Fibroblast of peridontal ligament (primary cell): Measurements from ENCODE around the gene NT5E.

ENCODE experiments used
- DNase-seq: peaks from one replicate; pipeline ENCODE4 v3.0.0-alpha.2; 2010; ENCODE audit errors: extremely low read depth

NT5E gene

GRCh38 chr6:85449818-85450759 lies at the start of gene NT5E:
NT5E (plus strand) TSS chr6:85450083; CDS start chr6:85450140, 57 bp downstream.
- DNase-seq, result peak; percentile 72

GRCh38 chr6:85400331-85400730 lies 49.6 kb upstream of the NT5E start:
- DNase-seq, result no peak

- DNase-seq, result no peak
Measured at GRCh38 chr6:85401186-85402021, 48.5 kb upstream of the NT5E start.

- peak; percentile 31 for DNase-seq
Measured at GRCh38 chr6:85402071-85402470, 47.8 kb upstream of the NT5E start.

GRCh38 chr6:85402922-85403321 lies 47.0 kb upstream of the NT5E start:
- no peak for DNase-seq

- peak; percentile 85 for DNase-seq
Measured at GRCh38 chr6:85403331-85404015, 46.4 kb upstream of the NT5E start.

- DNase-seq, result peak; percentile 48
Measured at GRCh38 chr6:85404016-85404563, 45.8 kb upstream of the NT5E start.

GRCh38 chr6:85404564-85405174 lies 45.2 kb upstream of the NT5E start:
- peak; percentile 97 for DNase-seq

GRCh38 chr6:85405175-85405852 lies 44.6 kb upstream of the NT5E start:
- DNase-seq, result peak; percentile 84

GRCh38 chr6:85405853-85406198 lies 44.1 kb upstream of the NT5E start:
- DNase-seq, result no peak

- no peak for DNase-seq
Measured at GRCh38 chr6:85406641-85407075, 43.2 kb upstream of the NT5E start.

- DNase-seq, result no peak
Measured at GRCh38 chr6:85408039-85408438, 41.8 kb upstream of the NT5E start.

GRCh38 chr6:85412911-85413430 lies 36.9 kb upstream of the NT5E start:
- peak; percentile 86 for DNase-seq

- DNase-seq, result peak; percentile 82
Measured at GRCh38 chr6:85416049-85416448, 33.8 kb upstream of the NT5E start.

- DNase-seq, result peak; percentile 27
Measured at GRCh38 chr6:85416766-85417165, 33.1 kb upstream of the NT5E start.

- DNase-seq, result peak; percentile 47
Measured at GRCh38 chr6:85417336-85417735, 32.5 kb upstream of the NT5E start.

- DNase-seq, result peak; percentile 77
Measured at GRCh38 chr6:85418059-85418458, 31.8 kb upstream of the NT5E start.

- peak; percentile 41 for DNase-seq
Measured at GRCh38 chr6:85419046-85419759, 30.7 kb upstream of the NT5E start.

GRCh38 chr6:85420551-85420950 lies 29.3 kb upstream of the NT5E start:
- DNase-seq, result no peak

GRCh38 chr6:85421181-85421580 lies 28.7 kb upstream of the NT5E start:
- DNase-seq, result peak; percentile 20
